HG03066 (cell line): ENCODE measurements around the gene FAM114A2.

Experiments
- ATAC-seq: cut with Tn5 transposase; IDR thresholded peaks from one replicate; pipeline ENCODE4 v1.9.1; 2021; ENCODE audit warnings: low read depth; ENCODE audit not compliant: unreplicated experiment

FAM114A2 gene

DNA sequence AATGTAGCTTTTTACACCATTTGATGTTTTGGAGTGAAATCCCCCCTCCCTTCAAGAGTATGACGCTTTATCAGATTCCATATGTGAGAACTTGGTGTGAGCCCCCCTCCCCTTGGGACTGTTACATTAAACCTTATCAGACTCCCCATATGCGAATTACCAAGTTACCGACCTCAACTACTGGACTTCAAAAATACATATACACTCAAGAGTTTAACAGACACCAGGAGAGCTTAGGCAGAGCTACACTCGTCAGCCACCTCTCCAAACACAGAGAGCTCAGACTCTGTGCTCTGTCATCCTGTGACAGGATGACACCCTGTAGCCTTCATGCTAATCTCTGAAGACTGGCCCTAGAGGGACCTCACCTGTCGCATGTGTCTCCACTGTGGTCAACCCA is 50.2 kb downstream of the FAM114A2 start:
- ATAC-seq: no peak

DNA sequence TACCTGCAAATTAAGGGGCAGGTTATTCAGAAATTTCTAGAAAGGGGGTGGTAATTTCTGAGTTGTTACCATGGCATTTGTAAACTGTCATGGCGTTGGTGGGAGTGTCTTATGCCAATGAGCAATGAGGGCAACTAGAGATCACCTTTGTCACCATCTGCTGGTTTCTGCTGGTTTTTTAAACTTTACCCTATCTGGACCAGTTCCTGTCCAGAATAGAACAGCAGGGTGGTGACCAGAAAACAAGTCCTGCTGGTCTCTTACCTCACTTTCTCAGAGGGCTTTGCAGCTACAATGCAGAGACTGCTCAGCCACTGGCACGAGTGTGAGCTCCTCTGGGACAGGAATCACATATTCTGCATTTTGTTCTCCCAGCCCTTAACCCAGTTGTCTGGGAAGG is 51.4 kb downstream of the FAM114A2 start:
- no peak for ATAC-seq

- ATAC-seq: no peak
Observed at GRCh38 chr5:153985498-153985897, 53.2 kb downstream of the FAM114A2 start.

- no peak for ATAC-seq
Observed at GRCh38 chr5:153983885-153984284, 54.8 kb downstream of the FAM114A2 start.

DNA sequence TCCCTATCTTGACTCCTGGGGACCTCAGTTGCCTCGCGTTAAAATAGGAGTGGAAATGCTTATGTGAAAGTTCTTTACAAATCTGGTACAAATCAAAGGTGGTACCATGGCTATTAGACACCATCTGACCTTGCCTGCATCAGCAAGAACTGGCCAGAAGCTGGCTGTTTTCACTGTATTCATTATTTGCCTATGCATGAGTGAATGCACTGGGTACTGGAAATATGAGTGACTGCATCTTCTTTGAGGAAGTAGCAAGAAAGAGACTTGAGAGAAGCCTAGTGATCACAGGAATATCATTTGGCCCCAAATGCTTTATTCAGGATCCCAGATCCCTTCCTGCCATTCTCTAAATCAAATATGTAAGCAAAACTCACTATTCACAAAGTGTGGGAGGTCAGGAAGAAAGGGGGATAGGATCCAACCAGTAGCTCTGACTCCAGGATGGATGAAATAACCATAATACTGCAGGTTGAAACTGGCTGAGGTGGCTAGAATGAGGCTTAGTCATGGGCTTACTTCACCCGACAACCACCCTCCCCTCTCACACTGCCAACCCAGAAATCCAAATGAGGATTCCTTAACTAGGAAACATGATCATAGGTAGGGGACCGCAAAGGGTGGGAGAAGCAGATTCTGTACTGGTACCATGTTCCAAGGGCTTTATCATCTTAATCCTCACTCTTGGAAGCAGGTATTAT is 56.7 kb downstream of the FAM114A2 start:
- ATAC-seq: no peak

GRCh38 chr5:153979028-153979783 is 59.5 kb downstream of the FAM114A2 start:
- ATAC-seq: no peak

DNA sequence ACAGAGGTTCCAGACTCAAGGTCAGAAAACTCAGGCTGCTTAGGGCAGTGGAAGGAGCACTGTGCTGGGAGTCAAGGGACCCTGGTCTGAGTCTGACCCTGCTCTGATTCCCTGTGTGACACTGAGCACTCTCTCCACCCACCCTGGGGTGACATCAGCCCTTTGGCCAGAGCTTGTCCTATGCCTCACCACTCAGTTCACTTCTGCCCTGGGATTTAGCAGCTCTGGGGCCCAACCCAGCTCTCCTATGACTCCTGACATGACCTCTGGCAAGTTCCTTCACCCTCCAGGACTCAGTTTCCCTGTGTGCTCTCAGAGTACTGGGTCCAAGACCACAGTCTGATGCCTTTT is 63.9 kb downstream of the FAM114A2 start:
- no peak for ATAC-seq

GRCh38 chr5:153974131-153974812 is 64.4 kb downstream of the FAM114A2 start:
- peak; percentile 65 for ATAC-seq

- ATAC-seq: no peak
Observed at GRCh38 chr5:153972240-153972639, 66.5 kb downstream of the FAM114A2 start.

DNA sequence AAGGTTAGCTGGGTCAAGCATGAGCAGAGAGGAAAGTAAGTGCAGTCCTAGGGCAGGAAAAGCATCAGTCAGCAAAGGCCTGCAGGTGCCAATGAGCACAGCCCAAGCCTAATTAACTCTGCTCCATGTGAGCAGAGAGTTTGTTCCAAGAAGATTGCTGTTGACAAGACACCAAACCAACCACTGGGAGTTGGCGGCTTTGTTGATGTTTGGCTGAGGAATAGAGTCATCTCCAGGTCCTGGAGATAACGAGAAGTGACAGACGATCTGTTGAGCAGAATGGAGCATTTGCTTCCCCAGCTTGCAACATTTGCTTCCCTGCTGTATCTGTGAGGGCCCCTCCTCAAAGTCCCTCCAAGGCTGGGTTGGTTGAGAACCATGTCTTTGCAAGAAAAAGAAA is 68.2 kb downstream of the FAM114A2 start:
- ATAC-seq: no peak

GRCh38 chr5:153969563-153969895 is 69.2 kb downstream of the FAM114A2 start:
- ATAC-seq: no peak

DNA sequence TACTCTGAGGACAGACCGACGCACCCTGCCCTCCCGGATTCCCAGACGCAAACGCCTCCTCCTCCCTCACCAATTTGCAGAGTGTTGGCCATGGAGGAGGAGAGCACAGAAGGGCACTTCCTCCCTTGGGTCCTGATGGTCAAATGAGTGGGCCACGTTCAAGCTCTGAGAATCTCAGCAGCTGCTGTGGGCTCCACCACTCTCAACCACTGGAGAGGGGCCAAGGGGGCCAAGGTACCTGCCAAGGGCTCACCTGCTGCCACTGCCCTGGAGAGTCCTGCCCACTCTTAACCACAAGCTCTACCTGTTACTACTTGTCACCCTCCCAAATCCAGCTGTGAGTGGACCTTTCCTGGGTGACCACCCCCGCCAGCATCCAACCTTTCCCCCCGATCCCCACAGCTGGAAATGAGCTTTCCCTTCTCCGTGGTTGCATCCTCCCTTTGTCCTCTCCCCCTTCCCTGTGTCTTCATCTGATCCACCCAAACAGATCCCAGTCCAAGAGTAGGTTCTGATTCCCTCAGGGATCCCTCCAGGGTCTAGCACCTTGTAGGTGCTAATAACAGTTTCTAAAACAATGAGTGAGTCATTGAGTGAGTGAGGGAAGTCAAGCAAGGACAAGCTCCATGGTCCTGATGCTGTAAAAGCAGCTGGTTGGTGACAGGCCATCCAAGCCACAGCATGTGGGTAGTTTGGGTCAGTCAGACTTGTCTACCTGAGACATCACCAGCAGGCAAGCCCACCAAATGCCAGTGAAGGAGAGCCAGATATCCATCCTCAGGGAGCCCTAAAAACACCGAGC is 69.7 kb downstream of the FAM114A2 start:
- ATAC-seq: no peak

GRCh38 chr5:153964880-153965645 is 73.6 kb downstream of the FAM114A2 start:
- ATAC-seq: peak; percentile 83

GRCh38 chr5:153964191-153964879 is 74.4 kb downstream of the FAM114A2 start:
- ATAC-seq: no peak

DNA sequence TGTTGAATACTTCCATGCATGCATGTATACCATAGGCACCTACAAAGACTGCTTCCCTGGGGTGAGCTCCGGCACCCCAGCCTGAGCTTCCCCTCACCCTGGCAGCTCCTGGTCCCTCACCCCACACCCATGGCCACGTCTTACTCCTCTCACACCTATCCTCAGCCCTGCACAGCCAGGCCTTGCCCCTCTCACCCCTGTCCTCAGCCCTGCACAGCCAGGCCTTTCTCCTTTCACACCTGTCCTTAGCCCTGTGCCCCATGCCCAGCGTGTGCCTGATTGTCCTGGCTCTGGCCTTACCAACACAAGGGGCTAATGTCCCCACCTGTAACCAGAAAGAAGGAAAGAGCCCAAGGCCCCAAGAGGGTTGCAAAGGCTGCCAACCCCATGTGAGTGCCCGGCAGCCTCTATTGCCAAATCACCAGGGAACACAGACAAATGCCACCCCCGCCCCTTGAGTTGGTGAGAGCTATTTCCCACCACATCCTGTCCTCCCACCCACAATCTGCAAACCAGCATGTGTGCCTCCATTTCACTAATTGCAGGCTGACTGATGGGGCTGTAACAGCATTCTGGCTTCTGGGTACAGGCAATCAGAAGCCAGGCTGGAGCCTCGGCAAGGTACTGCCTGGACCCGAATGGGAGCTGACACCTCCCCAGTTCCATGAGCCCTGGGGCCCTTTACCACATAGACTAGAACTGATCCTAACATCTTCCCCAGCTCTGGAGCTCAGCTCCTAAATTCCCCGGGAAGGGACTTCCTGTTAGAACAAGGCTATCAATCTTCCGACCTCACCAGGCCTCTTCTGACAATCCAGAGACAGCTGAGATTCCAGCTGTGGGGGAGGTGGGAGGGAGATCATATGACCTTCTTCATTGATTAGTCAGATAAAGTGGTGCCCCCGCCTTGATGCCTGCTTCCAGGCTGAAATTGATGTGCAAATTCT is 78.2 kb downstream of the FAM114A2 start:
- no peak for ATAC-seq

GRCh38 chr5:153959134-153959957 is 79.4 kb downstream of the FAM114A2 start:
- no peak for ATAC-seq

GRCh38 chr5:153957205-153957604 is 81.5 kb downstream of the FAM114A2 start:
- ATAC-seq: no peak

DNA sequence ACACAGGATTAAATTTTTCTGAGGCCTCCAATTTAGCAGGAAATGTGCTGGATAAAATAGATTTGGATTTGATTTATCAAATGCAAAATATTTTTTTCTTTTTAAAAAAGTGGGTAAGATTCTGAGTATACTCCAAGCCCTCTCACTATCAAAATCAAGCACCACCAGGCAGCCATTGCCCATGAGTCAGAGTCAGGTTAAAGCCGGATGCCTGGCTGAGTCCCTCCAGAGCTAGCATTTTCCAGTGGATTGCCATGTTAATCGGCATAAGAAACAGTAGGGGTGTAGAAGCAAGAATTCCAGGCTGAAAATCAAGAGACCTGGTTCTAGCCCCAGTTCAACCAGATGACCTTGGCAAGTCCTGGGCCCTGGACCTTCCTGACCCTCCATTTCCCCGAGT is 85.3 kb downstream of the FAM114A2 start:
- ATAC-seq: no peak
